GM11168 (cell line): ENCODE data around the gene COCH.

Experiments
- in situ Hi-C: fragments of 300-500 bp; cut with MboI; formaldehyde crosslinking; loops from one replicate; pipeline ENCODE4 v1.12.0; 2022; ENCODE audit warnings: low sequenced_read_pairs; ENCODE audit not compliant: unreplicated experiment

COCH gene

GRCh38 chr14:30874120-30874998, at the start of gene COCH:
COCH (plus strand) TSS chr14:30874559; CDS start chr14:30874939, 380 bp downstream.
- in situ Hi-C loops, result no loop called here

GRCh38 chr14:30826070-30826469, 48.3 kb upstream of the COCH start:
- in situ Hi-C loops, result no loop called here

- in situ Hi-C loops, result no loop called here
These were observed 44.5 kb upstream of the COCH start for GRCh38 chr14:30829853-30830252.

GRCh38 chr14:30834353-30834752, 40.0 kb upstream of the COCH start:
- in situ Hi-C loops, result no loop called here

GRCh38 chr14:30838351-30838750, 36.0 kb upstream of the COCH start:
- in situ Hi-C loops, result no loop called here

- in situ Hi-C loops, result no loop called here
These were observed 34.1 kb upstream of the COCH start for GRCh38 chr14:30840086-30840779.

- in situ Hi-C loops, result no loop called here
These were observed 31.9 kb upstream of the COCH start for GRCh38 chr14:30842431-30842830.

- in situ Hi-C loops, result no loop called here
These were observed 25.7 kb upstream of the COCH start for GRCh38 chr14:30848449-30849240.

GRCh38 chr14:30849354-30849753, 25.0 kb upstream of the COCH start:
- in situ Hi-C loops, result no loop called here

GRCh38 chr14:30849983-30850382, 24.4 kb upstream of the COCH start:
- in situ Hi-C loops, result no loop called here

GRCh38 chr14:30853946-30854345, 20.4 kb upstream of the COCH start:
- in situ Hi-C loops, result no loop called here

- in situ Hi-C loops, result no loop called here
These were observed 19.9 kb upstream of the COCH start for GRCh38 chr14:30854492-30854891.

- in situ Hi-C loops, result no loop called here
These were observed 18.9 kb upstream of the COCH start for GRCh38 chr14:30855345-30856037.

GRCh38 chr14:30861200-30861599, 13.2 kb upstream of the COCH start:
- in situ Hi-C loops, result no loop called here

GRCh38 chr14:30864934-30865333, 9.4 kb upstream of the COCH start:
- in situ Hi-C loops, result no loop called here

GRCh38 chr14:30868736-30869135, 5.6 kb upstream of the COCH start:
- in situ Hi-C loops, result no loop called here

GRCh38 chr14:30869551-30870155, 4.7 kb upstream of the COCH start:
- in situ Hi-C loops, result no loop called here

- in situ Hi-C loops, result no loop called here
These were observed 1.8 kb upstream of the COCH start for GRCh38 chr14:30872602-30873001.

GRCh38 chr14:30873308-30874119, 845 bp upstream of the COCH start:
- in situ Hi-C loops, result no loop called here
